Body of pancreas (tissue), 4 donors: Measurements from ENCODE around the gene MMP8. TPM values are rescaled to one million over a fixed set of nuclear protein-coding genes. Genes with fewer than 3 reads are reported as not detected.

ENCODE experiments used
- ATAC-seq: fragments of 150-250 bp; one replicate; pipeline ENCODE4 v1.9.1; 2016
- DNase-seq, 4 donors: peaks; one replicate each; pipeline ENCODE4 v3.0.0-alpha.2; 2019
- H3K27ac ChIP-seq, 4 donors: fragments of 200-600 bp; sonication (generic); 1 replicate in 3 of 4; 2 replicates in 1 of 4; pipeline versions ENCODE4 v1.5.1 to v1.6.1; 2016 to 2019; ENCODE audit warnings: mild to moderate bottlenecking in 1 of 4, mixed read lengths in 1 of 4, moderate library complexity in 1 of 4
- H3K27me3 ChIP-seq, 2 donors: fragments of 200-600 bp; sonication (generic); one replicate each; pipeline ENCODE4 v1.6.0; 2016; ENCODE audit warnings: mild to moderate bottlenecking in 1 of 2
- H3K36me3 ChIP-seq, 2 donors: fragments of 200-600 bp; sonication (generic); replicated peaks in 1 of 2; 2 replicates each; pipeline ENCODE4 v1.5.1; 2016; ENCODE audit warnings: low read depth in 2 of 2; ENCODE audit not compliant: insufficient read depth in 1 of 2
- H3K4me1 ChIP-seq: fragments of 200-600 bp; sonication (generic); one replicate; pipeline ENCODE4 v1.6.0; 2016
- H3K4me3 ChIP-seq, 2 donors: fragments of 200-600 bp; sonication (generic); 1 replicate in 1 of 2; 2 replicates in 1 of 2; pipeline ENCODE4 v1.5.1; 2016 to 2019
- H3K9me3 ChIP-seq, 3 donors: fragments of 200-600 bp; sonication (generic); 1 replicate in 2 of 3; 2 replicates in 1 of 3; pipeline ENCODE4 v1.5.1; 2016
- CTCF ChIP-seq, 7 experiments: fragments of 450-650 bp in 4 of 7; fragments of 200-600 bp in 3 of 7; sonication (generic) in 3 of 7; IDR thresholded peaks; one replicate each; pipeline ENCODE4 v1.5.1; 2016 to 2019; ENCODE audit warnings: antibody characterized with exemption in 7 of 7
- POLR2A ChIP-seq, 3 donors: fragments of 450-650 bp; IDR thresholded peaks; one replicate each; pipeline ENCODE4 v1.6.1; 2016; ENCODE audit warnings: antibody characterized with exemption in 3 of 3, mild to moderate bottlenecking in 2 of 3
- WGBS, 2 donors: methylation state at CpG; one replicate each; pipeline ENCODE4 v1.1.5; 2017; 5-methylcytosine and 5-hydroxymethylcytosine counted together
- intact Hi-C: fragments of 100-400 bp; cut with DNase I; formaldehyde crosslinking; loops from one replicate; pipeline ENCODE4 v1.15.1; 2023
- total RNA-seq, 2 donors: library from RNA; depleted of rRNA; stranded (reverse); fragments of >200 nt; gene quantifications; one replicate each; pipeline ENCODE4 v1.1.0, GENCODE V29; 2016

Gene MMP8
- total RNA-seq, 2 donors from 2014 or later = not detected

- ATAC-seq (peak; percentile 33), DNase-seq (peak in 1 of 4 donors; percentile 20)
- no peak overlapping the region for H3K27ac ChIP-seq
- no peaks in the 10 kb centered on the region for H3K4me1 ChIP-seq
- no peak overlapping the region for H3K4me3 ChIP-seq
- no peaks in the 10 kb centered on the region for H3K9me3 ChIP-seq
- intact Hi-C loops = no loop called here
- no peaks in the 10 kb centered on the region for H3K27me3 ChIP-seq
- TF ChIP-seq CTCF (IDR thresholded peaks at IDR 0.05) = no peak
- no peak for TF ChIP-seq POLR2A (IDR thresholded peaks at IDR 0.05)
- 71 to 77% methylated on average over 1 of the region's 1 CpG for WGBS, 2 donors
- no peaks in the 10 kb centered on the region for H3K36me3 ChIP-seq
Observed at GRCh38 chr11:102680945-102681344, 43.8 kb downstream of the MMP8 start.

GRCh38 chr11:102678022-102678421 lies 46.7 kb downstream of the MMP8 start:
- Histone ChIP-seq H3K36me3 (no peaks in the 10 kb centered on the region), H3K27me3 (no peaks in the 10 kb centered on the region), H3K27ac (no peak overlapping the region), H3K4me1 (no peaks in the 10 kb centered on the region), H3K4me3 (no peak overlapping the region), H3K9me3 (no peaks in the 10 kb centered on the region)
- TF ChIP-seq POLR2A (IDR thresholded peaks at IDR 0.05) = no peak
- TF ChIP-seq CTCF (IDR thresholded peaks at IDR 0.05) = no peak
- 52 to 67% methylated on average over 2 of the region's 2 CpGs for WGBS, 2 donors
- no peak for DNase-seq
- intact Hi-C loops = no loop called here
- ATAC-seq = no peak

GRCh38 chr11:102676084-102676483 lies 48.7 kb downstream of the MMP8 start:
- H3K9me3 ChIP-seq = no peaks in the 10 kb centered on the region
- H3K27ac ChIP-seq = no peak overlapping the region
- intact Hi-C loops = no loop called here
- no peak overlapping the region for H3K4me3 ChIP-seq
- TF ChIP-seq POLR2A (IDR thresholded peaks at IDR 0.05) = no peak
- TF ChIP-seq CTCF (IDR thresholded peaks at IDR 0.05) = no peak
- 63 to 71% methylated on average over 1 to 2 of the region's 2 CpGs for WGBS, 2 donors
- no peaks in the 10 kb centered on the region for H3K4me1 ChIP-seq
- no peaks in the 10 kb centered on the region for H3K36me3 ChIP-seq
- no peaks in the 10 kb centered on the region for H3K27me3 ChIP-seq
- no peak for ATAC-seq
- DNase-seq = no peak

GRCh38 chr11:102669664-102670063 lies 55.1 kb downstream of the MMP8 start:
- Histone ChIP-seq H3K4me3 (no peak overlapping the region), H3K4me1 (no peaks in the 10 kb centered on the region), H3K36me3 (no peaks in the 10 kb centered on the region), H3K9me3 (no peaks in the 10 kb centered on the region), H3K27ac (no peak overlapping the region), H3K27me3 (no peaks in the 10 kb centered on the region)
- DNase-seq = no peak
- ATAC-seq = no peak
- no peak for TF ChIP-seq CTCF (IDR thresholded peaks at IDR 0.05)
- no peak for TF ChIP-seq POLR2A (IDR thresholded peaks at IDR 0.05)
- 64 to 68% methylated on average over 3 of the region's 3 CpGs for WGBS, 2 donors
- intact Hi-C loops = no loop called here

DNA sequence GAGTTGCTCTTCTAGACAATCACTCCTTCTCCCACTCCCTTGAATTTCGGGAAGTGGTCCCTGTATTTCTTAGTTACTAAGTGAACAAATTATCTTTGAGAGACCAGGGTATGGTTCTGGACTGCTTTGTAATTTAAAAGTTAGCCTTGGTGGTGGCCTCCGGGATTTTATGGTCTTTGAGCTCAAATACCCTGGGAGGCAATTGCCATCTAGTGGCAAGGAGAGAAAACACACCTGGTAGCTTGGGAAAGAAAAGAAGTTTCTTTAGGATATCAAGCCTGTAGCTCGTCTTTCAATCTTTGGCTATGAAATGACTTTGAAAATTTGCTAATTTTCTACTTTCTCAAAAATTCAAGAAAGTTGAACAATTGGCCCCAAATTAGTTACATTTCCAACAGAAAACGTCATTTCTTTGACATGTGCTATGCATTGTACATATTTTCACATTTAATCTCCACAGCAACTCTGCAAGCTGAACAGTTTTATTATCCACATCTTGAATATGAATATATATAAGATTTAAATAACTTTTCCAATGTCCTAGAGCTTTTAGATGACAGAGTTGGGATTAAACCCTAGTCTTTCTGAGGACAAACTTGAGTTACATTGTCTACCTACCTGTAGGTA lies 58.3 kb downstream of the MMP8 start:
- H3K4me3 ChIP-seq = no peak overlapping the region
- WGBS, 2 donors = 1 to 2% methylated on average over 4 of the region's 4 CpGs
- intact Hi-C loops = no loop called here
- H3K9me3 ChIP-seq = no peaks in the 10 kb centered on the region
- TF ChIP-seq CTCF (IDR thresholded peaks at IDR 0.05) (peak; percentile 36 to 83 (median 76)), POLR2A (IDR thresholded peaks at IDR 0.05) (no peak)
- H3K27ac ChIP-seq = no peak overlapping the region
- no peaks in the 10 kb centered on the region for H3K36me3 ChIP-seq
- H3K27me3 ChIP-seq = no peaks in the 10 kb centered on the region
- ATAC-seq (peak; percentile 72), DNase-seq (peak in 3 of 4 donors; percentile 21 to 43 (median 24))
- no peaks in the 10 kb centered on the region for H3K4me1 ChIP-seq
